Measurements from ENCODE around the gene TOM1. TPM values are rescaled to one million over a fixed set of nuclear protein-coding genes. Genes with fewer than 3 reads are reported as not detected.

TOM1 gene
- polyA plus RNA-seq, 1 of the 3 experiments (the other 2 are of a cell fraction) = 26.9 TPM

DNA sequence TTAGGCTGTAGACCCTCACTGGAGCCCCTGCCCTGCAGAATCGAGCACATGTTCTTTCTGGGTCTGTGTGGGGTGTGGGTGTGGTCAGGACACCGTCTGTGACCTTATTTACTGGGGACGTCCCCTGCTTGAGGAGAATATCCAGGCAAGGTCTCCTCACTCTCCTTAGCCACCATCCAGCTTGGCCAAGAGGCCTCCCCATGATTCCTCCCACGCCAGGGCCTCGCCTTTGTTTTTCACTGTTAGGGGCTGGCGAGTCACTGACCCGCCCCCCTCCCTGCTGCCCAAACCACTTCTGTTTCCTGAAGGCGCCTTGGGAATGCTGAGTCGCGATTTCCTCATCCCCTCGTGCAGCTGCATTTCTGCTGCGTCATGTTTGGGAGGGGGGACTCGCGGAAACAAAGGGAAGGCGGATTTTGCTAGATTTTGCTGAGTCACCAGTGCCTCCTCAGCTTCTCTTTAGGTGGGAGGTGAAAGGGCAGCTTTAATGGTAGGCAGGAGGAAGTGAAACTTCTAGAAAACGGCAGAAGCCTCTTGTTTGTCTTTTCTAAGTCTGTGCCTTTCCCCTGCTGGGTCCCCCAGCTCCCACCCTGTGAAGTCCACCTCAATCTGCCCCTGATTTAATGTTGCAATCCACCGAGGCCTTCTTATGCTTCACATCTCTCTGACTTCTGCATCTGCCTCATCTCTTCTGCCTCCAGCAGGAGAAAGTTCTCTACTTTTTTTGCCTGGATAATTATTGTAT, 77.2 kb downstream of the TOM1 start (continued):
- TF ChIP-seq TEAD4 (IDR thresholded peaks at IDR 0.05; ENCODE audit: borderline replicate concordance, insufficient read depth) (0 out of 2 replicates have a peak, but pooled peaks have one; percentile 24), RCOR1 (IDR thresholded peaks at IDR 0.05; ENCODE audit: low read length) (no peak), SIN3A (IDR thresholded peaks at IDR 0.05; ENCODE audit: borderline replicate concordance, low read depth, low read length) (peak; percentile 81), CHD2 (IDR thresholded peaks at IDR 0.05; ENCODE audit: low read length, partially characterized antibody) (no peak), NFIC (IDR thresholded peaks at IDR 0.05; ENCODE audit: borderline replicate concordance) (peak; percentile 23; the same call in 1 of the 2 replicates), GATA2 (CRISPR knock-in tag; IDR thresholded peaks at IDR 0.05) (no peak), GABPA (IDR thresholded peaks at IDR 0.05; ENCODE audit: low read depth) (no peak), EP300 (IDR thresholded peaks at IDR 0.05; ENCODE audit: borderline replicate concordance in 1 of 2, low read depth in 1 of 2, low read length in 1 of 2) (peak in 1 of 2 experiments; percentile 50; a peak in 1 of 4 replicates), POLR2AphosphoS5 (IDR thresholded peaks at IDR 0.05; ENCODE audit: low read depth, low read length) (no peak), EZH2phosphoT487 (IDR thresholded peaks at IDR 0.05; ENCODE audit: borderline replicate concordance, low read depth) (no peak), NRF1 (IDR thresholded peaks at IDR 0.05; ENCODE audit: low read depth, low read length) (no peak), RFX5 (IDR thresholded peaks at IDR 0.05; ENCODE audit: low read length) (no peak), MXI1 (IDR thresholded peaks at IDR 0.05; ENCODE audit: low read depth, low read length) (no peak), FOXJ3 (CRISPR knock-in tag; IDR thresholded peaks at IDR 0.05) (no peak), ELF1 (IDR thresholded peaks at IDR 0.05) (peak; percentile 67)
- TF ChIP-seq, protein P1, sequence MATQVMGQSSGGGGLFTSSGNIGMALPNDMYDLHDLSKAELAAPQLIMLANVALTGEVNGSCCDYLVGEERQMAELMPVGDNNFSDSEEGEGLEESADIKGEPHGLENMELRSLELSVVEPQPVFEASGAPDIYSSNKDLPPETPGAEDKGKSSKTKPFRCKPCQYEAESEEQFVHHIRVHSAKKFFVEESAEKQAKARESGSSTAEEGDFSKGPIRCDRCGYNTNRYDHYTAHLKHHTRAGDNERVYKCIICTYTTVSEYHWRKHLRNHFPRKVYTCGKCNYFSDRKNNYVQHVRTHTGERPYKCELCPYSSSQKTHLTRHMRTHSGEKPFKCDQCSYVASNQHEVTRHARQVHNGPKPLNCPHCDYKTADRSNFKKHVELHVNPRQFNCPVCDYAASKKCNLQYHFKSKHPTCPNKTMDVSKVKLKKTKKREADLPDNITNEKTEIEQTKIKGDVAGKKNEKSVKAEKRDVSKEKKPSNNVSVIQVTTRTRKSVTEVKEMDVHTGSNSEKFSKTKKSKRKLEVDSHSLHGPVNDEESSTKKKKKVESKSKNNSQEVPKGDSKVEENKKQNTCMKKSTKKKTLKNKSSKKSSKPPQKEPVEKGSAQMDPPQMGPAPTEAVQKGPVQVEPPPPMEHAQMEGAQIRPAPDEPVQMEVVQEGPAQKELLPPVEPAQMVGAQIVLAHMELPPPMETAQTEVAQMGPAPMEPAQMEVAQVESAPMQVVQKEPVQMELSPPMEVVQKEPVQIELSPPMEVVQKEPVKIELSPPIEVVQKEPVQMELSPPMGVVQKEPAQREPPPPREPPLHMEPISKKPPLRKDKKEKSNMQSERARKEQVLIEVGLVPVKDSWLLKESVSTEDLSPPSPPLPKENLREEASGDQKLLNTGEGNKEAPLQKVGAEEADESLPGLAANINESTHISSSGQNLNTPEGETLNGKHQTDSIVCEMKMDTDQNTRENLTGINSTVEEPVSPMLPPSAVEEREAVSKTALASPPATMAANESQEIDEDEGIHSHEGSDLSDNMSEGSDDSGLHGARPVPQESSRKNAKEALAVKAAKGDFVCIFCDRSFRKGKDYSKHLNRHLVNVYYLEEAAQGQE (IDR thresholded peaks at IDR 0.05; ENCODE audit: low read depth, low read length) = peak; percentile 40; the same call in 1 of the 2 replicates
- TF ChIP-seq, protein P2, sequence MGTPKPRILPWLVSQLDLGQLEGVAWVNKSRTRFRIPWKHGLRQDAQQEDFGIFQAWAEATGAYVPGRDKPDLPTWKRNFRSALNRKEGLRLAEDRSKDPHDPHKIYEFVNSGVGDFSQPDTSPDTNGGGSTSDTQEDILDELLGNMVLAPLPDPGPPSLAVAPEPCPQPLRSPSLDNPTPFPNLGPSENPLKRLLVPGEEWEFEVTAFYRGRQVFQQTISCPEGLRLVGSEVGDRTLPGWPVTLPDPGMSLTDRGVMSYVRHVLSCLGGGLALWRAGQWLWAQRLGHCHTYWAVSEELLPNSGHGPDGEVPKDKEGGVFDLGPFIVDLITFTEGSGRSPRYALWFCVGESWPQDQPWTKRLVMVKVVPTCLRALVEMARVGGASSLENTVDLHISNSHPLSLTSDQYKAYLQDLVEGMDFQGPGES (IDR thresholded peaks at IDR 0.05; ENCODE audit: low read depth, low read length) = no peak
- TF ChIP-seq, protein P3, sequence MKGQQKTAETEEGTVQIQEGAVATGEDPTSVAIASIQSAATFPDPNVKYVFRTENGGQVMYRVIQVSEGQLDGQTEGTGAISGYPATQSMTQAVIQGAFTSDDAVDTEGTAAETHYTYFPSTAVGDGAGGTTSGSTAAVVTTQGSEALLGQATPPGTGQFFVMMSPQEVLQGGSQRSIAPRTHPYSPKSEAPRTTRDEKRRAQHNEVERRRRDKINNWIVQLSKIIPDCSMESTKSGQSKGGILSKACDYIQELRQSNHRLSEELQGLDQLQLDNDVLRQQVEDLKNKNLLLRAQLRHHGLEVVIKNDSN (IDR thresholded peaks at IDR 0.05; ENCODE audit: borderline replicate concordance, low read depth) = no peak
- TF ChIP-seq, protein P4, sequence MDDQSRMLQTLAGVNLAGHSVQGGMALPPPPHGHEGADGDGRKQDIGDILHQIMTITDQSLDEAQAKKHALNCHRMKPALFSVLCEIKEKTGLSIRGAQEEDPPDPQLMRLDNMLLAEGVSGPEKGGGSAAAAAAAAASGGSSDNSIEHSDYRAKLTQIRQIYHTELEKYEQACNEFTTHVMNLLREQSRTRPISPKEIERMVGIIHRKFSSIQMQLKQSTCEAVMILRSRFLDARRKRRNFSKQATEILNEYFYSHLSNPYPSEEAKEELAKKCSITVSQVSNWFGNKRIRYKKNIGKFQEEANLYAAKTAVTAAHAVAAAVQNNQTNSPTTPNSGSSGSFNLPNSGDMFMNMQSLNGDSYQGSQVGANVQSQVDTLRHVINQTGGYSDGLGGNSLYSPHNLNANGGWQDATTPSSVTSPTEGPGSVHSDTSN (IDR thresholded peaks at IDR 0.05) = peak; percentile 32; the same call in 1 of the 2 replicates
- TF ChIP-seq, protein P5, sequence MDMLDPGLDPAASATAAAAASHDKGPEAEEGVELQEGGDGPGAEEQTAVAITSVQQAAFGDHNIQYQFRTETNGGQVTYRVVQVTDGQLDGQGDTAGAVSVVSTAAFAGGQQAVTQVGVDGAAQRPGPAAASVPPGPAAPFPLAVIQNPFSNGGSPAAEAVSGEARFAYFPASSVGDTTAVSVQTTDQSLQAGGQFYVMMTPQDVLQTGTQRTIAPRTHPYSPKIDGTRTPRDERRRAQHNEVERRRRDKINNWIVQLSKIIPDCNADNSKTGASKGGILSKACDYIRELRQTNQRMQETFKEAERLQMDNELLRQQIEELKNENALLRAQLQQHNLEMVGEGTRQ (IDR thresholded peaks at IDR 0.05; ENCODE audit: borderline replicate concordance, low read depth, low read length) = no peak

Measured in SK-N-SH (cell line).